Gastroesophageal sphincter (tissue), 4 donors: Measurements from ENCODE around the gene PIK3CD. TPM values are rescaled to one million over a fixed set of nuclear protein-coding genes. Genes with fewer than 3 reads are reported as not detected.
A peak's percentile ranks its signal among the peaks of the same experiment; 100 is the strongest.

Source experiments
- ATAC-seq: fragments of 150-250 bp; one replicate; pipeline ENCODE4 v1.9.1; 2016; ENCODE audit warnings: mild to moderate bottlenecking, moderate library complexity
- H3K27ac ChIP-seq, 4 donors: fragments of 200-600 bp; sonication (generic) in 3 of 4; 1 replicate in 3 of 4; 2 replicates in 1 of 4; pipeline ENCODE4 v1.5.1; 2016 to 2019
- H3K27me3 ChIP-seq: fragments of 200-600 bp; sonication (generic); one replicate; pipeline ENCODE4 v1.5.1; 2019
- H3K36me3 ChIP-seq, 2 donors: fragments of 200-600 bp; sonication (generic); one replicate each; pipeline ENCODE4 v1.5.1; 2019; ENCODE audit warnings: control low read depth in 1 of 2
- H3K4me1 ChIP-seq, 3 donors: fragments of 200-600 bp; sonication (generic); 1 replicate in 2 of 3; 2 replicates in 1 of 3; pipeline ENCODE4 v1.5.1; 2016 to 2019; ENCODE audit warnings: control low read depth in 2 of 3
- H3K4me3 ChIP-seq, 2 donors: fragments of 200-600 bp; sonication (generic); one replicate each; pipeline ENCODE4 v1.5.1; 2019; ENCODE audit warnings: mild to moderate bottlenecking in 1 of 2, moderate library complexity in 1 of 2
- H3K9me3 ChIP-seq, 3 donors: fragments of 200-600 bp; sonication (generic); one replicate each; pipeline ENCODE4 v1.5.1; 2017 to 2019; ENCODE audit warnings: control low read depth in 2 of 3
- EP300 ChIP-seq: sonication (generic); formaldehyde crosslinking; IDR thresholded peaks from one replicate; pipeline ENCODE4 v1.6.1; 2017; ENCODE audit warnings: antibody characterized with exemption, mild to moderate bottlenecking
- POLR2A ChIP-seq, 2 donors: fragments of 450-650 bp; IDR thresholded peaks; one replicate each; pipeline ENCODE4 v1.6.1; 2017; ENCODE audit warnings: antibody characterized with exemption in 2 of 2, mild to moderate bottlenecking in 2 of 2, moderate library complexity in 1 of 2
- POLR2AphosphoS5 ChIP-seq: sonication (generic); formaldehyde crosslinking; IDR thresholded peaks from one replicate; pipeline ENCODE4 v1.6.1; 2017; ENCODE audit warnings: antibody characterized with exemption
- WGBS, 2 donors: methylation state at CpG; one replicate each; pipeline ENCODE4 v1.1.5; 2018; ENCODE audit warnings: low coverage in 1 of 2; 5-methylcytosine and 5-hydroxymethylcytosine counted together
- total RNA-seq, 4 donors: library from RNA; depleted of rRNA; stranded (reverse); fragments of >200 nt; gene quantifications; one replicate each; pipeline ENCODE4 v1.1.0, GENCODE V29; 2016
- TF ChIP-seq, protein P1 (sequence below), 4 experiments: fragments of 200-600 bp in 2 of 4; fragments of 450-650 bp in 2 of 4; sonication (generic) in 1 of 4; IDR thresholded peaks; one replicate each; pipeline ENCODE4 v1.5.1; 2017 to 2019; ENCODE audit warnings: antibody characterized with exemption in 4 of 4, mild to moderate bottlenecking in 2 of 4, moderate library complexity in 2 of 4

PIK3CD gene
- 10 to 100 TPM in 3 of 4 donors, 1 to 10 TPM in 1; 8.2 to 18.2 (median 15.4) TPM for total RNA-seq

- Histone ChIP-seq H3K4me1 (peaks cover 0 to 18% (median 14%) of the 10 kb centered on the region in 3 donors), H3K36me3 (no peaks in the 10 kb centered on the region), H3K9me3 (no peaks in the 10 kb centered on the region), H3K4me3 (peak within 1 kb of the TSS; percentile 9 to 54), H3K27ac (peak within 1 kb of the TSS in 3 of 4 donors; percentile 30 to 65 (median 35)), H3K27me3 (peaks cover 56% of the 10 kb centered on the region)
- no peak for TF ChIP-seq EP300
- TF ChIP-seq POLR2A (IDR thresholded peaks at IDR 0.05) = peak; percentile 21 to 39
- whole genome bisulfite sequencing, 2 donors = 0% methylated on average over 22 of the region's 94 CpGs; no CpG with 5 or more reads in 1 of the 2 donors
- peak; percentile 50 for ATAC-seq
Measured at GRCh38 chr1:9651565-9652378, at the start of gene PIK3CD. PIK3CD (plus strand) TSS chr1:9651731; CDS start chr1:9710456, 58,725 bp downstream.

DNA sequence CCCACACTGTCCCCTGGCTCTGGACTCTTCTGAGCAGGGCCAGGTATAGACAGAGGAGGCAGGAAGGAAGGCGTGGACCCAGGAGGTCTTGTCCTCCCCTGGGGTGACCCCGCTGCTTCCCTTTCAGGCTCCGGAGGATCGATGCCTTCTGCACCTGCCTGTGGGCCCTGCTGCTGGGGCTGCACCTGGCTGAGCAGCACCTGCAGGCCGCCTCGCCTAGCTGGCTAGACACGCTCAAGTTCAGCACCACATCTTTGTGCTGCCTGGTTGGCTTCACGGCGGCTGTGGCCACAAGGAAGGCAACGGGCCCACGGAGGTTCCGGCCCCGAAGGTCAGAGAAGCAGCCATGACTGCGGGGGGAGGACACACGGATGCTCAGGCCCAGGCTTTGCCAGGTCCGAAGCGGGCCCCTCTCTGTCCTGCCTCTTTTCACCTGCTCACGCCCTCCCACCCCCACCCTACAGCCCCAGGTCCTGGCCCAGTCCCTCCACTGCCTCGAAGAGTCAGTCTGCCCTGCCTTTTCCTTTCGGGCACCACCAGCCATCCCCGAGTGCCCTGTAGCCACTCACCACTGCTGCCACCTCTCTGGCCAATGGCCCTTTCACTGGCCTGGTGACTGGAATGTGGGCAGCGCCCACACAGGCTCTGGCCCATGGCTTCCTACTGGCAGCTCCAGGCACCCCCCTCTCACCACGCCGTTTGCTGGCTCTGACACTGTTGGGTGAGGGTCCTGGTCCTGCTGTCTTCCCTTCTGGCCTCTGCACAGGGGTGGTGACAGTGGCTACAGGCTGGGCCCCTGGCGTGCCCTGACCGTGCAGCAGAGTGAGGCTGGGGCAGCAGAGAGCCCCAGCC is 49.4 kb upstream of the PIK3CD start:
- no peak for ATAC-seq
- Histone ChIP-seq H3K9me3 (no peaks in the 10 kb centered on the region), H3K27ac (no peak overlapping the region), H3K27me3 (no peaks in the 10 kb centered on the region), H3K4me1 (peaks cover 0 to under 1% (median 0%) of the 10 kb centered on the region in 3 donors), H3K4me3 (no peak overlapping the region), H3K36me3 (peaks cover 0 to 95% of the 10 kb centered on the region in 2 donors)
- 84 to 94% methylated on average over 7 to 9 of the region's 26 CpGs for WGBS, 2 donors
- TF ChIP-seq, protein P1, sequence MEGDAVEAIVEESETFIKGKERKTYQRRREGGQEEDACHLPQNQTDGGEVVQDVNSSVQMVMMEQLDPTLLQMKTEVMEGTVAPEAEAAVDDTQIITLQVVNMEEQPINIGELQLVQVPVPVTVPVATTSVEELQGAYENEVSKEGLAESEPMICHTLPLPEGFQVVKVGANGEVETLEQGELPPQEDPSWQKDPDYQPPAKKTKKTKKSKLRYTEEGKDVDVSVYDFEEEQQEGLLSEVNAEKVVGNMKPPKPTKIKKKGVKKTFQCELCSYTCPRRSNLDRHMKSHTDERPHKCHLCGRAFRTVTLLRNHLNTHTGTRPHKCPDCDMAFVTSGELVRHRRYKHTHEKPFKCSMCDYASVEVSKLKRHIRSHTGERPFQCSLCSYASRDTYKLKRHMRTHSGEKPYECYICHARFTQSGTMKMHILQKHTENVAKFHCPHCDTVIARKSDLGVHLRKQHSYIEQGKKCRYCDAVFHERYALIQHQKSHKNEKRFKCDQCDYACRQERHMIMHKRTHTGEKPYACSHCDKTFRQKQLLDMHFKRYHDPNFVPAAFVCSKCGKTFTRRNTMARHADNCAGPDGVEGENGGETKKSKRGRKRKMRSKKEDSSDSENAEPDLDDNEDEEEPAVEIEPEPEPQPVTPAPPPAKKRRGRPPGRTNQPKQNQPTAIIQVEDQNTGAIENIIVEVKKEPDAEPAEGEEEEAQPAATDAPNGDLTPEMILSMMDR (IDR thresholded peaks at IDR 0.05) = no peak
- TF ChIP-seq POLR2A (IDR thresholded peaks at IDR 0.05) = no peak
- TF ChIP-seq POLR2AphosphoS5 = no peak
- TF ChIP-seq EP300 = no peak

DNA sequence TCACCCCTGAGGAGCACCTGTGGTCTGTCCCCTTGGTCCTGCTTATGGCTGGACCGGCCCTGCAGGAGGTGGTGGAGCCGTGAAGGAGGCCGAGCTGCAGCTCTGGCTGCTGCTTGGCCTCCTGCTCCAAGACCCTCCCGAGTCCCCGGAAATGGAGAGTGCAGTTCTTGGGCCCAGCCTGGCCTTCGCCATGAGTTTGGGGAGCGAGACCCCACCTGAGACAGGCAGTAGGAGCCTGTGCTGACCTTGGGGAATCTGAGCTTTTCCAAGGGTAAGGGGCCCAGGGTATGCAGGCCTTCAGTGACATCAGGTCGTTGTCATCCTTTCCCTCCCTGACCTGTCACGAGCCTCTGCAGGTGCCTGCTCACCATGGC is 48.8 kb upstream of the PIK3CD start:
- no peaks in the 10 kb centered on the region for H3K4me1 ChIP-seq
- H3K36me3 ChIP-seq = peaks cover 0 to 95% of the 10 kb centered on the region in 2 donors
- ATAC-seq = no peak
- H3K27ac ChIP-seq = no peak overlapping the region
- no peaks in the 10 kb centered on the region for H3K27me3 ChIP-seq
- no peak for TF ChIP-seq POLR2A (IDR thresholded peaks at IDR 0.05)
- TF ChIP-seq, protein P1 (IDR thresholded peaks at IDR 0.05) = no peak
- no peaks in the 10 kb centered on the region for H3K9me3 ChIP-seq
- no peak overlapping the region for H3K4me3 ChIP-seq
- WGBS, 2 donors = 100% methylated on average over 1 of the region's 9 CpGs; no CpG with 5 or more reads in 1 of the 2 donors

- Histone ChIP-seq H3K27me3 (no peaks in the 10 kb centered on the region), H3K9me3 (no peaks in the 10 kb centered on the region), H3K4me3 (no peak overlapping the region), H3K36me3 (peaks cover 0 to 95% of the 10 kb centered on the region in 2 donors), H3K27ac (no peak overlapping the region), H3K4me1 (no peaks in the 10 kb centered on the region)
- no peak for ATAC-seq
- TF ChIP-seq, protein P1 (IDR thresholded peaks at IDR 0.05) = no peak
- WGBS, 2 donors = no CpG with 5 or more reads among the region's 14 CpGs
Measured at GRCh38 chr1:9603307-9603706, 48.2 kb upstream of the PIK3CD start.
